ENCODE measurements around the gene NPHP3.
"Not testable (repeated sequence)": the region's sequence is repeated elsewhere in the genome, so short reads cannot be mapped to it uniquely, and the experiment has no call there.

NPHP3 gene

GRCh38 chr3:132641427-132641826 is 80.8 kb downstream of the NPHP3 start:
- not testable (repeated sequence) for DNase-seq

- DNase-seq, result no peak
Measured at GRCh38 chr3:132638706-132639105, 83.5 kb downstream of the NPHP3 start.

- no peak for DNase-seq
Measured at GRCh38 chr3:132637590-132637989, 84.6 kb downstream of the NPHP3 start.

DNA sequence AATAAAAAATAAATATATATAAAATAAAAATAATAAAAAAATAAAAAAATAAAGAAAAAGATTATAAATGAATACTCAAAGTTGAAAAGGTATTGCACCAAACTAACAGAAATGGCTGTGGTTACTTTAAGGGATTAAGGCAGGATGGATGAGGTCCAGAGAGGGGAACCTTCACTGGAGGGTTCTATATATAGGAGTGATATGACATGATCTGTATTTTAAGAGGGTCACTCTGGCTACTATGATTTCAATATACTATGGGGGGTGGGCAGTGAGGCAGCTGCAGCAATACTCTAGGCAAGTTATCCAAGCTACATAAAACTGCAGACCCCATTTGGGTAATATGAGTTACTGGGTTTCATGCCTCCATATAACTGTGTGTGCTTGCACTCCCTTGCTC is 87.2 kb downstream of the NPHP3 start:
- DNase-seq, result no peak
